Caco-2 (cell line): ENCODE measurements around the gene S100P. TPM values are rescaled to one million over a fixed set of nuclear protein-coding genes. Genes with fewer than 3 reads are reported as not detected.
"Not testable (repeated sequence)": the region's sequence is repeated elsewhere in the genome, so short reads cannot be mapped to it uniquely, and the experiment has no call there.

Experiments
- BruUV-seq: library from RNA; stranded (reverse); fragments of 400-500 nt; replicated peaks from 2 replicates; lab custom pipeline; 2021; lab: Mats Ljungman, UMichigan
- CTCF ChIA-PET: fragments of 300-600 bp; sonication (Branson Sonifier 250); formaldehyde crosslinking; loops from one replicate; lab custom pipeline; 2022; ENCODE audit warnings: antibody characterized with exemption; lab: Charles Lee
- POLR2A ChIA-PET: fragments of 300-600 bp; sonication (Branson Sonifier 250); formaldehyde crosslinking; loops from one replicate; lab custom pipeline; 2022; ENCODE audit warnings: antibody characterized with exemption; lab: Charles Lee
- DNase-seq, 2 experiments: peaks; one replicate each; pipeline versions ENCODE4 v3.0.0 to v3.0.0-alpha.2; 2020 to 2022
- H3K27me3 ChIP-seq: replicated peaks from 2 replicates; pipeline ENCODE4 v1.6.0; 2011; ENCODE audit warnings: low read length; ENCODE audit not compliant: control insufficient read depth, insufficient read depth
- H3K36me3 ChIP-seq: 2 replicates; pipeline ENCODE4 v1.5.1; 2011; ENCODE audit warnings: low read length; ENCODE audit not compliant: control insufficient read depth, insufficient read depth
- H3K4me1 ChIP-seq: fragments of 250-450 bp; sonication (Bioruptor Pico); 2 replicates; pipeline ENCODE4 v1.5.1; 2020; ENCODE audit warnings: mild to moderate bottlenecking
- H3K4me3 ChIP-seq: 2 replicates; pipeline ENCODE4 v1.5.1; 2011; ENCODE audit warnings: low read depth, mild to moderate bottlenecking, control low read depth, low read length
- H3K9me3 ChIP-seq: fragments of 250-450 bp; sonication (Bioruptor Pico); 2 replicates; pipeline ENCODE4 v1.5.1; 2020; ENCODE audit warnings: mild to moderate bottlenecking, moderate library complexity
- H3K27ac Mint-ChIP-seq: one replicate; pipeline ENCODE4 v1.8.0; 2022; ENCODE audit warnings: mixed read lengths; ENCODE audit not compliant: unreplicated experiment
- H3K27me3 Mint-ChIP-seq: one replicate; pipeline ENCODE4 v1.8.0; 2022; ENCODE audit warnings: mixed read lengths; ENCODE audit not compliant: insufficient read depth, unreplicated experiment
- H3K36me3 Mint-ChIP-seq: one replicate; pipeline ENCODE4 v1.8.0; 2022; ENCODE audit warnings: mild to moderate bottlenecking, mixed read lengths; ENCODE audit not compliant: insufficient read depth, unreplicated experiment
- H3K4me1 Mint-ChIP-seq: one replicate; pipeline ENCODE4 v1.8.0; 2022; ENCODE audit warnings: low read depth, mixed read lengths; ENCODE audit not compliant: unreplicated experiment
- H3K4me3 Mint-ChIP-seq: one replicate; pipeline ENCODE4 v1.8.0; 2022; ENCODE audit warnings: mild to moderate bottlenecking, moderate library complexity, mixed read lengths; ENCODE audit not compliant: unreplicated experiment
- H3K9me3 Mint-ChIP-seq: one replicate; pipeline ENCODE4 v1.8.0; 2022; ENCODE audit warnings: mixed read lengths; ENCODE audit not compliant: unreplicated experiment
- CTCF ChIP-seq, 2 experiments: fragments of 200-600 bp in 1 of 2; IDR thresholded peaks; 1 replicate in 1 of 2; 2 replicates in 1 of 2; pipeline versions ENCODE4 v1.5.1 to v1.8.0; 2011 to 2022; ENCODE audit warnings: antibody characterized with exemption in 1 of 2, control low read depth in 1 of 2, inconsistent platforms in 1 of 2, low read depth in 1 of 2, low read length in 1 of 2, mild to moderate bottlenecking in 1 of 2, moderate library complexity in 1 of 2; ENCODE audit not compliant: insufficient read depth in 1 of 2, severe bottlenecking in 1 of 2, unreplicated experiment in 1 of 2
- intact Hi-C: fragments of 100-400 bp; cut with micrococcal nuclease; formaldehyde crosslinking; loops from one replicate; pipeline ENCODE4 v1.10.0; 2022; ENCODE audit not compliant: unreplicated experiment
- total RNA-seq: library from RNA; stranded (reverse); gene quantifications from 2 replicates; pipeline ENCODE4 v1.2.3, GENCODE V29; 2022

The S100P gene
- total RNA-seq, 1 experiment from 2014 or later, result 96.9 TPM

- Mint-ChIP-seq H3K9me3 (no peaks in the 10 kb centered on the region), H3K27ac (no peak overlapping the region), H3K27me3 (no peaks in the 10 kb centered on the region), H3K4me3 (no peak overlapping the region), H3K4me1 (peaks cover 2% of the 10 kb centered on the region), H3K36me3 (peaks cover 8% of the 10 kb centered on the region)
- Histone ChIP-seq H3K36me3 (peaks cover 2% of the 10 kb centered on the region; the same call in 1 of the 2 replicates), H3K4me1 (peaks cover under 1% of the 10 kb centered on the region; the same call in 1 of the 2 replicates), H3K9me3 (no peaks in the 10 kb centered on the region), H3K4me3 (no peak overlapping the region), H3K27me3 (no peaks in the 10 kb centered on the region)
- no peak for TF ChIP-seq CTCF (IDR thresholded peaks at IDR 0.05; ENCODE audit: insufficient read depth in 1 of 2, low read depth in 1 of 2, low read length in 1 of 2, severe bottlenecking in 1 of 2, unreplicated experiment in 1 of 2)
- BruUV-seq, result no TSS peak
- intact Hi-C loops, result no loop called here
- ChIA-PET CTCF (no interaction called here), POLR2A (no interaction called here)
- DNase-seq, result no peak
Observed at GRCh38 chr4:6647169-6647568, 46.5 kb upstream of the S100P start.

GRCh38 chr4:6647582-6648230 is 46.0 kb upstream of the S100P start:
- Histone ChIP-seq H3K9me3 (no peaks in the 10 kb centered on the region), H3K4me3 (no peak overlapping the region), H3K4me1 (no peaks in the 10 kb centered on the region), H3K27me3 (no peaks in the 10 kb centered on the region), H3K36me3 (peaks cover 2% of the 10 kb centered on the region; the same call in 1 of the 2 replicates)
- TF ChIP-seq CTCF (IDR thresholded peaks at IDR 0.05; ENCODE audit: insufficient read depth in 1 of 2, low read depth in 1 of 2, low read length in 1 of 2, severe bottlenecking in 1 of 2, unreplicated experiment in 1 of 2), result no peak
- DNase-seq, result no peak
- no peak overlapping the region for H3K4me3 Mint-ChIP-seq
- no peaks in the 10 kb centered on the region for H3K9me3 Mint-ChIP-seq
- no peaks in the 10 kb centered on the region for H3K27me3 Mint-ChIP-seq
- H3K36me3 Mint-ChIP-seq, result peaks cover 3% of the 10 kb centered on the region
- intact Hi-C loops, result no loop called here
- CTCF ChIA-PET, result no interaction called here
- no peaks in the 10 kb centered on the region for H3K4me1 Mint-ChIP-seq
- POLR2A ChIA-PET, result no interaction called here
- no peak overlapping the region for H3K27ac Mint-ChIP-seq
- no TSS peak for BruUV-seq

GRCh38 chr4:6649216-6649615 is 44.5 kb upstream of the S100P start:
- H3K36me3 ChIP-seq, result no peaks in the 10 kb centered on the region
- H3K27ac Mint-ChIP-seq, result no peak overlapping the region
- H3K4me3 ChIP-seq, result no peak overlapping the region
- ChIA-PET POLR2A (no interaction called here), CTCF (no interaction called here)
- no peaks in the 10 kb centered on the region for H3K27me3 Mint-ChIP-seq
- H3K4me3 Mint-ChIP-seq, result no peak overlapping the region
- no TSS peak for BruUV-seq
- no peaks in the 10 kb centered on the region for H3K36me3 Mint-ChIP-seq
- H3K9me3 ChIP-seq, result no peaks in the 10 kb centered on the region
- no peaks in the 10 kb centered on the region for H3K4me1 ChIP-seq
- no peaks in the 10 kb centered on the region for H3K27me3 ChIP-seq
- DNase-seq, result no peak
- no peak for TF ChIP-seq CTCF (IDR thresholded peaks at IDR 0.05; ENCODE audit: insufficient read depth in 1 of 2, low read depth in 1 of 2, low read length in 1 of 2, severe bottlenecking in 1 of 2, unreplicated experiment in 1 of 2)
- no peaks in the 10 kb centered on the region for H3K9me3 Mint-ChIP-seq
- intact Hi-C loops, result no loop called here
- H3K4me1 Mint-ChIP-seq, result no peaks in the 10 kb centered on the region

- H3K36me3 ChIP-seq, BruUV-seq, H3K4me1 Mint-ChIP-seq, H3K4me3 ChIP-seq, H3K4me3 Mint-ChIP-seq, H3K9me3 ChIP-seq, CTCF ChIA-PET, DNase-seq, H3K27ac Mint-ChIP-seq, H3K9me3 Mint-ChIP-seq, H3K27me3 Mint-ChIP-seq, POLR2A ChIA-PET, H3K4me1 ChIP-seq, H3K27me3 ChIP-seq, H3K36me3 Mint-ChIP-seq, intact Hi-C loops: not testable (repeated sequence)
Observed at GRCh38 chr4:6654211-6654610, 39.5 kb upstream of the S100P start.

GRCh38 chr4:6655291-6655690 is 38.4 kb upstream of the S100P start:
- DNase-seq, H3K4me1 ChIP-seq, H3K27me3 ChIP-seq, H3K9me3 ChIP-seq, H3K9me3 Mint-ChIP-seq, intact Hi-C loops, H3K36me3 Mint-ChIP-seq, BruUV-seq, H3K36me3 ChIP-seq, CTCF ChIA-PET, H3K4me3 Mint-ChIP-seq, H3K4me3 ChIP-seq, H3K4me1 Mint-ChIP-seq, H3K27me3 Mint-ChIP-seq, H3K27ac Mint-ChIP-seq: not testable (repeated sequence)
- POLR2A ChIA-PET, result interaction anchor here (0.6 kb wide), 1 partner anchor 14 kb away, joined by 7 read pairs; no protein-coding TSS in a partner anchor
